WTC11 (cell line): ENCODE measurements around the gene GINM1.

Experiments used
- CREB1 ChIP-seq: sonication (generic); formaldehyde crosslinking; IDR thresholded peaks from 2 replicates; pipeline ENCODE4 v1.8.0; 2023; ENCODE audit warnings: mild to moderate bottlenecking, missing genetic modification reagents
- CTCF ChIP-seq: fragments of 200-600 bp; IDR thresholded peaks from 2 replicates; pipeline ENCODE4 v1.8.0; 2022; ENCODE audit warnings: antibody characterized with exemption
- KAT7 ChIP-seq: sonication (generic); formaldehyde crosslinking; IDR thresholded peaks from 2 replicates; pipeline ENCODE4 v1.8.1; 2023; ENCODE audit warnings: missing genetic modification reagents, mild to moderate bottlenecking, borderline replicate concordance
- TF ChIP-seq, protein P1 (sequence below): fragments of 250-450 bp; sonication (Bioruptor Pico); IDR thresholded peaks from 2 replicates; pipeline ENCODE4 v2.1.2; 2022; ENCODE audit warnings: mild to moderate bottlenecking, moderate library complexity
- TF ChIP-seq, protein P2 (sequence below): sonication (generic); formaldehyde crosslinking; IDR thresholded peaks from 2 replicates; pipeline ENCODE4 v1.8.0; 2022; ENCODE audit warnings: mild to moderate bottlenecking, missing genetic modification reagents

- no peak for TF ChIP-seq CTCF
- TF ChIP-seq, protein P1, sequence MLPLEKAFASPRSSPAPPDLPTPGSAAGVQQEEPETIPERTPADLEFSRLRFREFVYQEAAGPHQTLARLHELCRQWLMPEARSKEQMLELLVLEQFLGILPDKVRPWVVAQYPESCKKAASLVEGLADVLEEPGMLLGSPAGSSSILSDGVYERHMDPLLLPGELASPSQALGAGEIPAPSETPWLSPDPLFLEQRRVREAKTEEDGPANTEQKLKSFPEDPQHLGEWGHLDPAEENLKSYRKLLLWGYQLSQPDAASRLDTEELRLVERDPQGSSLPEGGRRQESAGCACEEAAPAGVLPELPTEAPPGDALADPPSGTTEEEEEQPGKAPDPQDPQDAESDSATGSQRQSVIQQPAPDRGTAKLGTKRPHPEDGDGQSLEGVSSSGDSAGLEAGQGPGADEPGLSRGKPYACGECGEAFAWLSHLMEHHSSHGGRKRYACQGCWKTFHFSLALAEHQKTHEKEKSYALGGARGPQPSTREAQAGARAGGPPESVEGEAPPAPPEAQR (CRISPR knock-in tag) = no peak
- TF ChIP-seq, protein P2, sequence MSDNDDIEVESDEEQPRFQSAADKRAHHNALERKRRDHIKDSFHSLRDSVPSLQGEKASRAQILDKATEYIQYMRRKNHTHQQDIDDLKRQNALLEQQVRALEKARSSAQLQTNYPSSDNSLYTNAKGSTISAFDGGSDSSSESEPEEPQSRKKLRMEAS (CRISPR knock-in tag) = no peak
- TF ChIP-seq KAT7 (CRISPR knock-in tag) = no peak
- TF ChIP-seq CREB1 (CRISPR knock-in tag) = no peak
Measured at GRCh38 chr6:149558029-149558428, 8.1 kb upstream of the GINM1 start.
